Epithelial cell of proximal tubule (primary cell): ENCODE data around the gene PDZD2. TPM values are rescaled to one million over a fixed set of nuclear protein-coding genes. Genes with fewer than 3 reads are reported as not detected.

Experiments used
- DNase-seq: peaks from one replicate; pipeline ENCODE4 v3.0.0-alpha.2; 2011; ENCODE audit warnings: low read depth
- H3K4me3 ChIP-seq: 2 replicates; pipeline ENCODE4 v1.5.1; 2011; ENCODE audit warnings: low read depth, mild to moderate bottlenecking, low read length
- total RNA-seq: library from RNA; depleted of rRNA; stranded (reverse); fragments of >200 nt; gene quantifications from 2 replicates; pipeline ENCODE4 v1.2.3, GENCODE V29; 2015
- TF ChIP-seq, protein P1 (sequence below): conservative IDR thresholded peaks from 2 replicates; pipeline ENCODE4 v1.5.1; 2012; ENCODE audit warnings: low read depth, mild to moderate bottlenecking, low read length

PDZD2 gene
- total RNA-seq, 1 donor from 2014 or later, result 8.4 TPM

GRCh38 chr5:31786090-31786631, 147.2 kb downstream of the PDZD2 start:
- H3K4me3 ChIP-seq, result no peak overlapping the region
- DNase-seq, result no peak
- TF ChIP-seq, protein P1, sequence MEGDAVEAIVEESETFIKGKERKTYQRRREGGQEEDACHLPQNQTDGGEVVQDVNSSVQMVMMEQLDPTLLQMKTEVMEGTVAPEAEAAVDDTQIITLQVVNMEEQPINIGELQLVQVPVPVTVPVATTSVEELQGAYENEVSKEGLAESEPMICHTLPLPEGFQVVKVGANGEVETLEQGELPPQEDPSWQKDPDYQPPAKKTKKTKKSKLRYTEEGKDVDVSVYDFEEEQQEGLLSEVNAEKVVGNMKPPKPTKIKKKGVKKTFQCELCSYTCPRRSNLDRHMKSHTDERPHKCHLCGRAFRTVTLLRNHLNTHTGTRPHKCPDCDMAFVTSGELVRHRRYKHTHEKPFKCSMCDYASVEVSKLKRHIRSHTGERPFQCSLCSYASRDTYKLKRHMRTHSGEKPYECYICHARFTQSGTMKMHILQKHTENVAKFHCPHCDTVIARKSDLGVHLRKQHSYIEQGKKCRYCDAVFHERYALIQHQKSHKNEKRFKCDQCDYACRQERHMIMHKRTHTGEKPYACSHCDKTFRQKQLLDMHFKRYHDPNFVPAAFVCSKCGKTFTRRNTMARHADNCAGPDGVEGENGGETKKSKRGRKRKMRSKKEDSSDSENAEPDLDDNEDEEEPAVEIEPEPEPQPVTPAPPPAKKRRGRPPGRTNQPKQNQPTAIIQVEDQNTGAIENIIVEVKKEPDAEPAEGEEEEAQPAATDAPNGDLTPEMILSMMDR, result no peak

DNA sequence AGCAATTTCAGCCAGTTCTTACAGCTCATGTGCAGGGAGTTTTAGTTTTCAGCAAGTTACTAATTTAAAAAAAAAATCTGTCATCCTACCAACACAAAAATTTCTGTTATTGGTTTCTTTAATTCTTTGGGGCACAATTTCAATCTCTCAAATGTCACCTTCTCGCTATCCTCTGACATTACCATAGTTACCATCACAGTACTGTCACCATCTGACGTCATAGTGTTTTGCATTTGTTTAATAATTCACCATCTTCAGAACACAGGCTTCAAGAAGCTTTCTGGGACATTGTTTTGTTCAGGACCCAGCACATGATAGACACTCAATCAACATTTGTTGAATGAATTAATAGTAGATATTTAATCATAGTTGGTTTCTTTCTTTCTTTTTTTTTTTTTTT, 155.1 kb downstream of the PDZD2 start:
- no peak overlapping the region for H3K4me3 ChIP-seq
- DNase-seq, result no peak
- TF ChIP-seq, protein P1, result no peak

GRCh38 chr5:31798168-31798567, 159.2 kb downstream of the PDZD2 start:
- H3K4me3 ChIP-seq, result no peak overlapping the region
- TF ChIP-seq, protein P1, result no peak
- DNase-seq, result no peak

DNA sequence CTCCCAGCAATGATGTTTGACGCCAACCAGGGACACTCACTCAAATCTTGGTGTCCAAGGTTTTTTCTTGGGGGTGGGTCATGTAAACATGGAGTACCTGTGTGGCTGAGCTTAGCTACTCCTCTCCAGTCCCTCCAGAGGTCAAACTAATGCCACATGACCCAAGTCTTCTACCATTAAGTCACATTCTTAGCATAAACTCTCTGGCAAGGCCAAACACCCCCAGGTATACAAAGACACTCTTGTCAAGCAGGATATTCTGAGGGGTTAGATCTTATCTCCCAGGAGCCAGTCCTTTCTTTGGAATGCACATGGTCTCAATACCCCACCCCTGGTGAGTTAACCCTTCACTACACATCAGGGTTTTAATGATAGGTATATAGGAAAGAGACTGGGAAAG, 161.4 kb downstream of the PDZD2 start:
- no peak for DNase-seq
- TF ChIP-seq, protein P1, result no peak
- H3K4me3 ChIP-seq, result no peak overlapping the region

GRCh38 chr5:31805785-31806400, 167.0 kb downstream of the PDZD2 start:
- H3K4me3 ChIP-seq, result no peak overlapping the region
- no peak for DNase-seq
- TF ChIP-seq, protein P1, result no peak

DNA sequence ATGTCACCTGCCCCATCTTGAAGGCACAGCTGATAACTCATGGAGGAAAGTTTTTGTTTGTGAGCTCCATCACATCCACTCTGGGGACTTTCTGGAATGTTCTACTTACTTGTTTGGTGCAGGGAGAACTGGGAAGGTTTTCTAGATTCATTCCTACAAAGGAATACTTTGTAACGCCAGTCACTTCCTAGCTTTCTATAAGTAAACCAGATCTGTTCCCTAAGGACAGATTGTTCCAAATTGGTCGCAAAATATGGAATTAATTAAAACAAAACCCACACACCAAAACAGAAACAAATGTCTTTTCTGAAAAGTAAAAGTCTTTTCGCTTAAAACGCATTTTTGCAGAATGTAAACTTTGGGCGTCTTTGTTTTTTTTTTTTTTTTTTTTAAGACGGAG, 167.6 kb downstream of the PDZD2 start:
- no peak overlapping the region for H3K4me3 ChIP-seq
- TF ChIP-seq, protein P1, result no peak
- no peak for DNase-seq

- no peak for DNase-seq
- H3K4me3 ChIP-seq, result no peak overlapping the region
- TF ChIP-seq, protein P1, result no peak
These were observed 169.0 kb downstream of the PDZD2 start for GRCh38 chr5:31807789-31808540.
